Endometrial microvascular endothelial cells (primary cell): ENCODE data around the gene ENSA. TPM values are rescaled to one million over a fixed set of nuclear protein-coding genes. Genes with fewer than 3 reads are reported as not detected.
"Not testable (repeated sequence)": the region's sequence is repeated elsewhere in the genome, so short reads cannot be mapped to it uniquely, and the experiment has no call there.

Source experiments
- in situ Hi-C: cut with HindIII; loops from 2 replicates; pipeline ENCODE4 v1.10.0; 2017; ENCODE audit warnings: low sequenced_read_pairs, low pct_unique_long_range_greater_than_20kb; ENCODE audit errors: inconsistent ontology term
- total RNA-seq: library from RNA; depleted of rRNA; stranded (reverse); fragments of >200 nt; gene quantifications from one replicate; pipeline ENCODE4 v1.2.3, GENCODE V29; 2015; ENCODE audit errors: inconsistent ontology term

The ENSA gene
- total RNA-seq, 1 donor from 2014 or later: 250 TPM

DNA sequence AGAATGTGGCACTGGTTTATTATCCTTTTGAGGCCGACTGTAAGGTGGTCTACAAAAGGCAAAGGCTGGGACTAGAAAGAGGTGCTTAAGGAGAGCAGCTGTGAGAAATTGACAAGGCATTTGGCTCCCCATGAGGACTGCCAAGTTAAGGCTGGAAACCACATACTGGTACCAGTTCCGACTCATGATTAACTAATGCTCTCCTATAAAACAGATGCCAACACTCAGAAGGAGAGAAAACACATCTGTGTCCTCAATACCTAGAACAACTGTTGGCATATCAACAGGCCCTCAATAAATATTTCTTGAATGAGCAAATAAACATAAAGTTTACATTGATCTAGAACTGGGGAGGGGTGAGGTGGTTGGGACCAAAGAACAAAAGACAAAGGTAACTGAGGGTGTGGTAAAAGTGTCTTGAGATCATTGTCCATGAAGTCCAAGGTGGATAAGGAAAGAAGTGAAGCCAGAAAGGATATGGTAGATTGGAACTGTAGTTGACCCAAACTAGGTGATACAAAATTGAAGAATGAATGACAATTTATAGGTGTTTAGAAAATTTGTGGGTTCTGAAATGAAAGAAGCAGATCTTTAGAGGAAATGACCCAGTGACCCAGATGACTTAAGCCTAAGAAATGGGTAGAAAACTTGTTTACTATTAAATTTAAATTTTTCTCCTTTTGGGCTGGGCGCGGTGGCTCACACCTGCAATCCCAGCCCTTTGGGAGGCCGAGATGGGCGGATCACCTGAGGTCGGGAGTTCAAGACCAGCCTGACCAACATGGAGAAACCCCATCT is 33.1 kb downstream of the ENSA start:
- in situ Hi-C loops: no loop called here

DNA sequence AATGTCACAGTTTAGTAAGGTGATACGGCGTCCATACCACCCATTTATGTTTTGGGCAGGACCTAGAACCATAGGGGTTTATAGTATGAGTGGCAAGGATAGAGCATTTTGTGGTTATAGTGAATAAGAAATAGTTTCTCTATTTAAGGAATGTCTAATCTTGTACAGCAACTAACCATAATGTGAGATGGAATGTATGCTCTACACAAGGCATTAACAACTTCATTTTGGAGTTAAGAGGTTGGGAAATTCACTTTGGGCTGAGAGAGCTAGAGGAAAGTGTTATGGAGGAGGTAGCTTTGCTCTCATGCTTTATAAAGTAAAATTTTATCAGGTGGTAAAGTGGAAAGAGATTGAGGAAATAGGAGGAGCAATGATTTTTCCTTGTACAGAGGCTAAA is 47.0 kb downstream of the ENSA start:
- in situ Hi-C loops: no loop called here

DNA sequence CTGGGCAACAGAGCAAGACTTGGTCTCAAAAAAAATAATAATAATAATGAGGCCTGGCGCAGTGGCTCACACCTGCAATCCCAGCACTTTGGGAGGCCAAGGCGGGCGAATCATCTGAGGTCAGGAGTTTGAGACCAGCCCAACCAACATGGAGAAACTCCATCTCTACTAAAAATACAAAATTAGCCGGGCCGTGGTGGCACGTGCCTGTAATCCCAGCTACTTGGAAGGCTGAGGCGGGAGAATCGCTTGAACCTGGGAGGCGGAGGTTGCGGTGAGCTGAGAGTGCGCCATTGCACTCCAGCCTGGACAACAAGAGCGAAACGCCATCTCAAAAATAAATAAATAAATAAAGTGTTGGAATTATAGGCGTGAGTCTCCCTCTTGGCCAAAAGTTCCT is 47.5 kb downstream of the ENSA start:
- in situ Hi-C loops: not testable (repeated sequence)

- in situ Hi-C loops: not testable (repeated sequence)
These were observed 48.0 kb downstream of the ENSA start for GRCh38 chr1:150581437-150581836.

- in situ Hi-C loops: not testable (repeated sequence)
These were observed 48.4 kb downstream of the ENSA start for GRCh38 chr1:150580966-150581365.

- in situ Hi-C loops: no loop called here
These were observed 49.3 kb downstream of the ENSA start for GRCh38 chr1:150579945-150580642.

DNA sequence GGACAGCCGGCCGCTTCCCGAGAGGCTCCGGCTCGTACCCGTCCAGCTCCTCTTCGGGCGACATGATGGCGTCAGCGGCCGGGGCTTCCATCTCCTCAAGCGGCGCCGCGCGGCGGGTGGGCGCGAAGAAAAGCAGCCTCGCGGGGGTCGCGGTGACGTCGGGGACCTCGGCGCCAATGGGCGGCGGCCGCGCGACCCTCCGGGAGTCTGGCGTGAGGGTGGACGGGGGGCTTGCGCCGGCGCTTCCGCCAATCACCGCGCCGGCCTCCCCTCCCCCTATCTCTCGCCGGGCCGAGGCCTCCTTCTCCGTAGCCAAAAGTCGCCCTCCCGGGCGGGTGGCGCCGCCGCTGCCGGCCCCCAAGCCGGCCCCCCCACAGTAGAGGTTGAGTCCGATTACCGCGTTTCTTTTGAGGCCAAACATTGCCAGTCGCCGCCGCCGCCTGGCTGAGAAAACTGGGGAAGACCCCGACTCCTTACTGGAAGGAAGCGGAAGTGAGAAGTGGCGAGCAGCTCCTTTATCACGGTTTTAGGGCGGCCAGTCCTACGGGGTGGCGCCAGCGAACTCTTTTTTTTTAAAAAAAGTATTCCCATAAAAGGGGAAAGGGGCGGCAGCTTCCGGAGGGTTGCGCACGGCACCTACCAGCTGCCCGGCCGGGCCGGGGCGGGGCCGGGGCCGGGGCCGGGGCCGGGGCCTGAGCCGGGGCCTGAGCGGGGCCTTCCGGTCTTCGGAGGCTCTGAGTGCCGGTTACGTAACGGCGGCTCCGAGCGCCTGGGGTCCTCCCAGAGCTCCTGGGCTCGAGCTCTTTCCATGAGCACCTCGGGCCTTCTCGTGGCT is 50.1 kb downstream of the ENSA start, which contains the start of gene MCL1:
Gene MCL1, minus strand, starts transcription at position 501 of the 835 bp plus-strand sequence. Its CDS starts 80 bp downstream, at position 421.
- in situ Hi-C loops: no loop called here

DNA sequence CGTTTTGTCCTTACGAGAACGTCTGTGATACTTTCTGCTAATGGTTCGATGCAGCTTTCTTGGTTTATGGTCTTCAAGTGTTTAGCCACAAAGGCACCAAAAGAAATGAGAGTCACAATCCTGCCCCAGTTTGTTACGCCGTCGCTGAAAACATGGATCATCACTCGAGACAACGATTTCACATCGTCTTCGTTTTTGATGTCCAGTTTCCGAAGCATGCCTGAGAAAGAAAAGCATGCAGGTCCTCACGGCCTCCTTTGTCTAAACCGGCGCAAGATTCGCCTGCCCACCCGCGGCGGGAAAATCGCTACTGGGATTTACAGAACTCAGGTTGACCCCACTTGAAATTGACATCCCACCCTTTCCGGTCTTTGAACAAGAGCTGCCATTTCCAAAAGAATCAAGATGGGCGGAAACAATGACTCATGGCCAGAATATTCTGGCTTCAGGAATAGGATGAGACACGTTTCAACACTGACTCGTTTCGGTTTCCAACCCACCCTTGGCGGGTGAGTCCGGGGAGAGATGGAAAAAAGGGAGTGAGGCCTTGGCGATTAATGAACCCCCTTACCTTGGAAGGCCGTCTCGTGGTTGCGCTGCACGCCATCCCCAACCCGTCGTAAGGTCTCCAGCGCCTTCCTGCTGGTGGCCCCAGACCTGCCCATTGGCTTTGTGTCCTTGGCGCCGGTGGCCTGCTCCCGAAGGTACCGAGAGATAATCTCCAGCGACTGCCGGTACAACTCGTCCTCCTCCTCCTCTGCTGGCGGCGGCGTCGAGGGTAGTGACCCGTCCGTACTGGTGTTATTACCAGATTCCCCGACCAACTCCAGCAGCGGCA is 50.9 kb downstream of the ENSA start:
- in situ Hi-C loops: no loop called here

- in situ Hi-C loops: no loop called here
These were observed 51.7 kb downstream of the ENSA start for GRCh38 chr1:150577557-150578271.

GRCh38 chr1:150576794-150577556 is 52.4 kb downstream of the ENSA start:
- in situ Hi-C loops: no loop called here

DNA sequence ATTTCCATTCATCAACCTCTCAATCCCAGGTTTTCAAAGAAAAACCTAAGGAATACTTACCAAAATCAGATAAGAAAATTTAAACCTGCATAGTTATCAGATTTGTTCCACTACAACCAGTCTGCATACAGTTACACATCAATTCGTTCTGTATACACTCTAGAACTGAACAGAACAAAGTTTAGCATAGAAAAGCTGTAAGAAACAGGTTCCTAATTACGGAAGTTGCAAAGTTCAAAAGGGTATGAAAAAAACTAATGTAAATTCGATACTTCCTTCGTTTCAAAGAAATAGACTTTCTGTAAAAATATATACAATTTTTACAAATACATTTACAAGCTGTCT is 53.1 kb downstream of the ENSA start:
- in situ Hi-C loops: no loop called here

DNA sequence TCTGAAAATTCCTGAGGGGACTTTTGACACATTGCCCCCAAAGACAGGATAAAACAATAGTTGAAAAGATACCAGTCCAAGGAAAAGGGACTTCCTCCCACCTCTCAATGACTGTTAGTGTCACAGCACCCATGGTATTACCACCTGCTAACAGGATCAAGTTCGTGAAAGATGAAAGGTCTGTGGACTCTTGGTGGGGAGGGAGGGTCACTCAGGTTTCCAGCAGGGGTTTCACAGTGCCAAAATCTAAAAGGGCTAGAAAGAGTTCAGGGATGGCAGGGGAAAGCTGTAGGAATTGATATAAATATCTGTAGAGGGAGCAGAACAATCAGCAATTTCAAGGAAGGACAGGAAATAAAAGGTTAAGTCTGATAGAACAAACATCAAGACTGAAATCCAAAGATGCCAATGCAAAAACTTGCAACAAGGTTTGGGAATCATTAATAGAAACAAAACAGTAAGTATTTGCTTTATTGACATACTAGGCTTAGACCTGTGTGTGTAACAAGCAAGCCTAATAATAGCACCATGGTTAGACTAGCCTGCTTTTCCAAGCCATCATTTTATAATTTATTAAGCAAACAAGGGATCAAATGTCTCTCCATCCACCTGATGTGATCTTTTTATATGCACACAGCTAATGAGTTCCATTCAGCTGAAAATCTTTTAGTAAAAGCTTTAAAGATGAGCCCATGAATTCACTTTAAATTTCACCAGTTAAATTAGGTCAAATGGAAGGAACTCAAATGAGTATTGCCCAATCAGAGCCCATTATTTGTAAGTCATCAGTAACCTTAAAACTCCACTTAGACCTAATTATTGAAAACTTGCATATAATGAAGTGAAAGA is 53.7 kb downstream of the ENSA start:
- in situ Hi-C loops: no loop called here

DNA sequence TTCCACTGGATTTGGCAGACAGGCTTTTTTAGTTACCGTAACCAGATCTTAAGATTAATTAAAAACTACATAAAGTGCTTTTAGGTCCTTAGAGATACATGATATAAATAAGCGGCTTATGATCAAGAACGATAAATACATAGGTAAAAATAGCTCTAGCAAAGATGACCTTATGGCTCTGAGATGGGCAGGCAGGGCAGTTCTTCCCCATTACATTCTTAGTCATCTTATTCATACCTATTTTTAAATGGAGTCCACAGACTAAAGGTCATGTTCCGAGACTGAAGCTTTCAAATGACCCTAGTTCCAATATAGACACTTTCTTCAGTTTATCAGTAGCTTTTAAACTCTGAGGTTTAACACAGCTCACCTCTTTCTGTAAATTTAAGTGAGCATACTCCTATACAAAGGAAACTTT is 54.3 kb downstream of the ENSA start:
- in situ Hi-C loops: no loop called here

DNA sequence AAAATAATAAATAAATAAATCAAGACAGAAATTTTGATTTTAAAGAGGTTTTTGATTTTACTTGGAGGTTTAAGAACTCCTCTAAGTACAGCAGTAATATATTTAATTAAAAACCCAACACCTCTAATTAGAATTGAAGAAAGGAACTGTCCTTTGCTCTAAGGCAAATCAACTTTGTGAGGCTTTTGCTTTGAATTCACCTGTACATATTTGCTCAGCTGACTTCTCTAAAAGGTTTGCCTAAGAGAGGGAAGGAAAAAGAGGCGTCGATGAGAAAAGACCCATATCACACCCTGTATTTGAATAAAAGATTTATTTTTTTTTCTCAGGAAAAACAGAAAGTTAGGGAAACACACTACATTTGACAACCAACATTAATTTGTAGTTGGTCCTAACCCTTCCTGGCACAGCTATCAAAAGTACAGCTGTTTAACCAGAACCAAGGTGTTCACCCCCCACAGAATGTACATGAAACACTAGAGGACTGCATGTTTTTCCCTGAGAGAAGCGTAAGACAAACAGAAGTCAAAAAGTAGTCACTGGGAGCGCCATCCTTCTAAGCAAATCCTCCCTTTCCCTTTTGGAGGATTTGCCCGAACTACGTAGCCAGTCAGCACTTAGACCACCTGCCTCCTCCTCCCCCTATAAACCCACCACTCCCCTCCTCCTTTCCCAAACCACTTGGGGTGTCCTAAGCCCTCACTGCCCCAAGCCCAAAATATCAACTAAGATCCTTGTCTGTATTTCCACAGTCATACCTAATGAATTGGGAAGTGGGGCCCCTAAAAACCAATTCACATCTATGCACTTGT is 54.9 kb downstream of the ENSA start:
- in situ Hi-C loops: no loop called here

GRCh38 chr1:150573648-150574071 is 55.8 kb downstream of the ENSA start:
- in situ Hi-C loops: not testable (repeated sequence)
